T1000 (cell line): Measurements from ENCODE around the gene KIF1C.
"Not testable (repeated sequence)": the region's sequence is repeated elsewhere in the genome, so short reads cannot be mapped to it uniquely, and the experiment has no call there.

Source experiments
- DNase-seq: peaks from one replicate; lab custom pipeline; 2025; ENCODE audit warnings: mixed read lengths; lab: John Stamatoyannopoulos, UW

KIF1C gene

DNA sequence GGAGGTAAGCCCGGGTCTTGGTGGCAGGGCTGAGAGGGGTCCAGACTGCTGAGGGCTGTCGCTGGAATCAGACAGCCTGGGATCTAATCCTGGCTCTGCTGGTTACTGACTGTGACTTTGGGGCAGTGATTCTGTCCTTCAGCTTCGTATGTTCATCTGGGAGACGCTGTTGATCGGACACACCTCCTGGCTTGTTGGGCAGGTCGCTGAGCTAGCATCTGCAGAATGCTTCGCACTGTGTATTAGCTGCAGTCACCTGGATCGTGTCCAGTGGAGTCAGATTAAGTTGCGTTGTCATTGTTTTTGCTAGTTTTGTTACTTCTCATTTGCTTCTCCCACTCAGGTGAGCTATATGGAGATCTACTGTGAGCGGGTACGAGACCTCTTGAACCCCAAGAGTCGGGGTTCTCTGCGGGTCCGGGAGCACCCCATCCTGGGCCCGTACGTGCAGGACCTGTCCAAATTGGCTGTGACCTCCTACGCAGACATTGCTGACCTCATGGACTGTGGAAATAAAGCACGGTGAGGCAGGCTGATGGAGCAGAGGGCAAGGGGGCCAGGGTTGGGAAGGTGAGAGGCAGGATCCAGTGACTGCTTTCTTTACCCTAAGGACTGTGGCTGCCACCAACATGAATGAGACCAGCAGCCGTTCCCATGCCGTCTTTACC is 4.5 kb downstream of the KIF1C start:
- DNase-seq = no peak

GRCh38 chr17:5003214-5003867 is 5.6 kb downstream of the KIF1C start:
- no peak for DNase-seq

DNA sequence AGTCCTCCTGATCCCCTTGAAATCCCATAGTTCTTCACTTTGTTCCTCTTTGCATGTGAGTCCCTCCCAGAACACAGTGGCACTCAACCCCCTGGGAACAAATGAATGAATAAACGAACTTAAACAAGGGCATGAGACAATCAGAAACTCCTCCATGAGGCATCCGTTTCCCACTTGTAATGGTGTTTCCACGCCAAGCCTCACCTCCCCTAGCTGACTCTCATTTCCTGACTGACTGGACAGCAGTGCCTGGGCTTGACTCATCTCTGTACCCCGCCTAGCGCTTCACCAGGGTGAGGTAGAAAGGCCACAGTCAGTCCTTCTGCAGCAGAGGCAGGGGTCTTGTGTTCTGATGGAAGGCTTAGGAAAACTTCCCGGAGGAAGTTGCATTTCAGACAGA is 14.2 kb downstream of the KIF1C start:
- no peak for DNase-seq

DNA sequence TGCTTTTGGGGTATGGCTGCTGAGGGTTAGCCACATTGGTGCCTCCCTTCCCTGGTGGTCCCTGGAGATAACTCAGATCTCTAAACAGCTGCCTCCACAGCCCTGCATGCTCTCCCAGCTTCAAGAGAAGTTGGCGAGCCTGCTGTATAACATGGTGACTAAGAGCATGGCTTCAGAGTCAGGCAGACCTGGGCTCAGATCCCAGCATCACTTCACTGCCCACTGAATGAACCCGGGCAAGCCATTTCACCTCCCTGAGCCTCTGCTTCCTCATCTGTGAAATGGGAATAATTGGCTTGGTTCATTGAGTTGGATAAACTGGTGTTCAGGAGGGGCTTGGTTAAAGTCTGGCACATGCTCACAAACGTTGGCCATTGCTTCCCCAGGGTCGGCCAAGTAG is 16.6 kb downstream of the KIF1C start:
- DNase-seq = no peak

DNA sequence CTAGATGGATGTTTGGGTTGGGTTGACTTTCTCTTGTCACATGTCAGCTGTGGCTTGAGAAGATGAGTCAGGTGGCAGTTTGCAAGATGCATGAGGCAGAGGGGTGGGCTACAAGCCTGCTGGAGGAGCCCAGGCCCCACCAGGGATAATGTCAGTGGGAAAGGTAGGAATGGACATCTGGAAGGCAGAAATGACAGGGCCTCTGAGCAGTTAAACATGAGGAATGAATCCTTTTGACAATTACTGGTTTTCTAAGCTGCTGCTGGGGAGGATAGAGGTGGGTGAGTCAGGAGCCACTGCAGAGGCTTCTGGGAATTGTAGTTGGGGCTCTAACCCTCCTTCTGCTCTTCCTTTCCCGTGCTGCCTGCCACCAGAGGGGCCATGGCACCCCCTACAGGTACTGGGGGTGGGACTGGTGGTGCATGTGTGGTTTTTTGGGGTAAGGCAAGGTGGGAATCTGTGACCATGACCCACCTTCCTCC is 21.8 kb downstream of the KIF1C start:
- no peak for DNase-seq

DNA sequence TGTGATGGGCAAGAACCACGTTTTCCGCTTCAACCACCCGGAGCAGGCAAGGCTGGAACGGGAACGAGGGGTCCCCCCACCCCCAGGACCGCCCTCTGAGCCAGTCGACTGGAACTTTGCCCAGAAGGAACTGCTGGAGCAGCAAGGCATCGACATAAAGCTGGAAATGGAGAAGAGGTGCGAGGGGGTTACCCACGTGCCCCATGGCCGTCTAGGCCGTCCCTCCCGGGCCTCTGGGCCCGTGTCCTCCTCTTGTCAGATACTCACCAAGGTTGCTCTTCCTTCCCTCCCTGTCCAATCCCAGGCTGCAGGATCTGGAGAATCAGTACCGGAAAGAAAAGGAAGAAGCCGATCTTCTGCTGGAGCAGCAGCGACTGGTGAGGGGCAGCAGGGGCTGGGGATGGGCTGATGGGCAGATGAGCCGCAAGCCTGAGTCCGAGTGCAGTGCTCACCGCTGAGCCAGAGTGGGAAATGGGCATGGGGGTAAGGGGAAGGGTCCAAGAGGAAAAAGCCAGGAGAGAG is 22.8 kb downstream of the KIF1C start:
- no peak for DNase-seq

DNA sequence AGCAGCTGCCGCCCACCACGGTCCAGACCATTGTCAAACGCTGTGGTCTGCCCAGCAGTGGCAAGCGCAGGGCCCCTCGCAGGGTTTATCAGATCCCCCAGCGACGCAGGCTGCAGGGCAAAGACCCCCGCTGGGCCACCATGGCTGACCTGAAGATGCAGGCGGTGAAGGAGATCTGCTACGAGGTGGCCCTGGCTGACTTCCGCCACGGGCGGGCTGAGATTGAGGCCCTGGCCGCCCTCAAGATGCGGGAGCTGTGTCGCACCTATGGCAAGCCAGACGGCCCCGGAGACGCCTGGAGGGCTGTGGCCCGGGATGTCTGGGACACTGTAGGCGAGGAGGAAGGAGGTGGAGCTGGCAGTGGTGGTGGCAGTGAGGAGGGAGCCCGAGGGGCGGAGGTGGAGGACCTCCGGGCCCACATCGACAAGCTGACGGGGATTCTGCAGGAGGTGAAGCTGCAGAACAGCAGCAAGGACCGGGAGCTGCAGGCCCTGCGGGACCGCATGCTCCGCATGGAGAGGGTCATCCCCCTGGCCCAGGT is 24.5 kb downstream of the KIF1C start:
- no peak for DNase-seq

GRCh38 chr17:5023588-5024147 is 25.9 kb downstream of the KIF1C start:
- DNase-seq = no peak

DNA sequence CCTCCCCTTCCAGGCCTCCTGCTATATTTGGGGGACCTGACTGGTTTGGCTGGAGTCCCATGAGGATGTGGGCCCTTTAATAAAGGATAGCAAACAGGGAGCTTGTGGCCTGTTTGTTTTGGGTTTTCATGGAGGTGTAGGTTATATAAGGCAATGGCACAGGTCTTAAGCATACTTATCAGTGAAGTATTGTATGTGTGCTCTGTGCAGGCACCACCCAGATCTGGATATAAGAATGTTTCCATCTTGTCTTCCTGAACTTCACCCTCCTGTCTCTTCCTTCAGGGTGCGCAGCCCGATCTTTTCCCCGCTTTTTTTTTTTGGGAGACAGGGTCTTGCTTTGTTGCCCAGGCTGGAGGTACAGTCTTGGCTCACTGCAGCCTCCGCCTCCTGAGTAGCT is 26.9 kb downstream of the KIF1C start:
- no peak for DNase-seq

- no peak for DNase-seq
These were observed 29.5 kb downstream of the KIF1C start for GRCh38 chr17:5027299-5027698.

DNA sequence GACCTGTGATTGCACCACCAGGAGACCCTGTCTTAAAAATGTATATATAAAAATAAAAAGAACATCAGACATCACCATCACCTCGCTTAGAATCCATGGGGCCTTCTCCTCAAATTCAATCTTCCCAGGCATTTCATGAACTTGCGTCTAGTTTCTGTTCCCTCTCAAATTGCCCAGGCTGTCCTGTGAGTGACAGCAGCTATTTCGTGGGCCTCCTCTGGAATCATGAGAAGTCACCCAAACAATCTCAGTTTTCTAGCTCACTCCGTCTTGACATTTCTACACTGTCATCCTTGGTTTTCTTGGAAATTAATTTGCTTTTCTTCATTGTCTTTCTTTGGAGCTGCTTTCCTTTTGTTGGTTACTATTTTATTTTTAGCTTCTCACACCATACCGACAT is 30.2 kb downstream of the KIF1C start:
- DNase-seq = no peak

DNA sequence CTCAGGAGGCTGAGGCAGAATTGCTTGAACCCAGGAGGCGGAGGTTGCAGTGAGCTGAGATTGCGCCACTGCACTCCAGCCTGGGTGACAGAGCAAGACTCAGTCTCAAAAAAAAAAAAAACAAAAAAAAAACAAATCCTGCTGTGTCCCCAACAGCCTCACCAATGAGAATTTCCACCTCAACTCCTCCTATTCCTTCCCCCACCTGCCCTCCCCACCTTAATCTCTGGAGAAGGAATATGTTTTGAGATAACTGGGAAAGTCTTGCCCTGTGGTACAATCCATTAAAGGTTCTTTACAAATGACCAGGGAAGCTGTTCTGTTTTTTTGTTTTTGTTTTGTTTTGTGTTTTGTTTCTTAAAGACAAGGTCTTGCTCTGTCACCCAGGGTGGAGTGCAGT is 32.4 kb downstream of the KIF1C start:
- not testable (repeated sequence) for DNase-seq

GRCh38 chr17:5031365-5032082 is 33.8 kb downstream of the KIF1C start:
- DNase-seq = peak; percentile 69

DNA sequence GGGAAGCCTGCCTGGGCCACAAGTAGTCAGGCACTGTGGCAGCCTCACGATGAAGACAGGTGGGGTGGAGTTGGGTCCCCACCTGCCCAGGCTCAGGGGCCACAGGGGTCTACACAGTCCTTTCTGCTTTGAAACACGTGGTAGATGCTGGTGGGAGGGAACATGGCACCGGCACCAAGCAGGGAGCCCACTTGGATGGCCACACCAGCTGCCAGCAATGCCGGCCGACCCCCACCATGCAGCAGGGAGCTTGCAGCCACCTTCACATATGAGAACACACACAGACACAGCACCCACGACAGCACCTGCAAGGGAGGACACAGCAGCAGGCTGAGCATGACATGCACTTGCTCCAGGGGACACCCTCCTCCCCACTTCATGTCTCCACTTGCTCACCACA is 35.1 kb downstream of the KIF1C start:
- no peak for DNase-seq

DNA sequence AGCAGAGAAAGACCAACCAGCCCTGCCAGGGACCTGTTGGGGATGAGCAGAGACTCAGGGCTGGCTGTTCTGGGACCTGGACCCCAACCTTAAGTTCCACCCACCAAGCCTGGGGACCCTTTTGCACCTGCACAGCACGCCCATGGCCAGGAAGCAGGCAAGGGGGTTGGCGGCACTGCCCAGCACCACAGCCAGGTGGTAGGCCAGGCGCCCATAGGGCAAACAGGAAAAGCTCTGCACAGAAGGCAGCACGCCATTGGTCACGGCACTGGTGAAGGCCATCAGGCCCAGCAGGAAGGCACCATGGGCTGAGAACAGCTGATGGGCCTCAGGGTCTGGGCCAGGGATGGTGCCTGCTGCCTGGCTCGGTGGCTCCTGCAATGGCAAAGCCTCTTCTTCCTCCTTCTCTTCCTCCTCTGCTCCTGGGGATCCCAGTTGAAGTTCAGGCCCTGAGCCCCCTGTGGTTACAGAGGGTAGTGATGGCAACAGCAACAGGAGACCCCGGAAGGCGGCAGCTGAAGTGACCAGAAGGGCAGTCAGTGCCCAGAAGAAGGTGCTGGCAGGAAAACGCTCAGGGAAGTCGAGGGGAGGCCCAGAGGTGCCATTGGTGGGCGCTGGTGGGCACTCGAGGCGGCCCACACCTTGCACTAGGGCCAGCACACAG is 35.7 kb downstream of the KIF1C start:
- DNase-seq = no peak

DNA sequence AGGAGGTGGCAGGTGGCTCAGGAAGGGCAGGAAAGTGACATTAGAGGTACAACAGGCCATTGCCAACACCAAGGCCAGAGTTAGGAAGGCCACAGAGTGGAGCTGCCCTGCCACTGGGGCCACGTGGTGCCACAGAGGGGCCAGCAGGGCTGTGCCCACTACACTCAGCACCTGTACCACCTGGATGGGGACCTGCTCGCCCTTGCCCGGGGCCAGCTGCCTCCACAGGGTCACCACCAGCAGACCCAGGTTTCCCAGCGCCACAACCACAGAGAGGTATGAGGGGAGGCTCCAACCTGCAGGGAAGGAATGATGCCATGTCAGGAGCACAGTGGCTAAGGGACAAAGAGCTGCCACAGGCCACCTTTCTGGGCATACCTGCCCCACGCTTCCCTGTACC is 36.3 kb downstream of the KIF1C start:
- DNase-seq = no peak

- no peak for DNase-seq
These were observed 36.9 kb downstream of the KIF1C start for GRCh38 chr17:5034651-5035050.

GRCh38 chr17:5035315-5035714 is 37.6 kb downstream of the KIF1C start, which contains the start of gene SLC52A1:
SLC52A1 (minus strand) TSS chr17:5035426; CDS start chr17:5034606, 820 bp downstream.
- DNase-seq = no peak

DNA sequence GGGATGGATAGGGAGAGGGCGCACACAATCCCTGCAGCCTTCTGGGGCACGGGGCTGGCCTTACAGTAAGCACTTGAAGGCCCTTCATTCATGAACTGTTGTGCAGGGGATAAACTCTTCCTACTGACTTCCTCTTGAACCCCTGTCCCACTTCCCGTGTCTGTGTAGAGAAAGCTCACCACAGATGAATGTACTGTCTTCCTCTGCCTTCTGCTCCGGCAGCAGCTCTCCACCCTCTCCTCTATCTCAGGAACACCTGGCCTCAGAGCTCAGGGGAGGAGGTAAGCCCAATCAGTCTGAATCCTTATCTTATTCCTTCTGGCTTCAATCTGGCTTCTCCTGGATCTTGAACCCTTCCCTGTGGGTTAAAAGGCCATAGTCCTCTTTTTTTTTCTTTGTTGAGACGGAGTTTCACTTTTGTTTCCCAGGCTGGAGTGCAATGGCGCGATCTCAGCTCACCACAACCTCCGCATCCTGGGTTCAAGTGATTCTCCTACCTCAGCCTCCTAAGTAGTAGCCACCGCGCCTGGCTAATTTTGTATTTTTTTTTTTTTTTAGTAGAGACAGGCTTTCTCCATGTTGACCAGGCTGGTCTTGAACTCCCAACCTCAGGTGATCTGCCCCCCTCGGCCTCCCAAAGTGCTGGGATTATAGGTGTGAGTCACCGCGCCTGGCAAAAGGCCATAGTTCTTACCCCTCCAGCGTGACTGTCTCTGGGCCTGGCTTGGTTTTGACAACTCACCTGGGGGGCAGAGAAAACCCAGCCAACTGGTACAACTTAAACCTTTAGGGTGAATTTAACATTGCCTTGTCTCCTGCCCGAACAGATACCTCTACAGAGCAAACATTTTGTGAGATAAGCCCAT is 44.6 kb downstream of the KIF1C start:
- DNase-seq = no peak

- no peak for DNase-seq
These were observed 45.8 kb downstream of the KIF1C start for GRCh38 chr17:5043524-5043923.

DNA sequence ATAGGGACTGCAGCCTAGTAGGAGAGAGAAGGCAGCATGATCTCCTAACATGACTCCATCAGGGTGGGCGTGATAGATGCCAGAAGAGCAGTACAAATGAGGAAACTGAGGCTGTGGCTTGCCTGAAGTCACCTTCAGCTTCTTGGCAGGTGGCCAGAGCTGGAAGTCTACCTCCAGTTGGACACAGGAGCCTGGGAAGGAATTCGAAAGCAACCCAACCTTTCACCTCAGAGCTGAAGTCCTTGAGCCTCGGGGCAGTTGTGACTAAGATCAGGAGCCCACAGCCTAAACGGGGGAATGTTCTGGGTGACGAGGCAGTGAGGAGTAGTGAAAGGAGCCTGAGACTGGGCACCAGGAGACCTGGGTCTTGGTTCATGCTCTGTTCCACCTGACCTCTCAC is 46.9 kb downstream of the KIF1C start:
- DNase-seq = no peak
